Measurements from ENCODE around the gene ATG9A. TPM values are rescaled to one million over a fixed set of nuclear protein-coding genes. Genes with fewer than 3 reads are reported as not detected.

The ATG9A gene
- total RNA-seq, 2 donors from 2014 or later = 78.8 to 80.3 TPM

GRCh38 chr2:219175486-219175885 lies 54.0 kb downstream of the ATG9A start:
- Histone ChIP-seq H3K27ac (peak overlapping the region; percentile 98 to 99), H3K4me3 (peak overlapping the region in 1 of 2 donors; percentile 99), H3K4me1 (peaks cover 0 to 47% of the 10 kb centered on the region in 2 donors), H3K9me3 (no peaks in the 10 kb centered on the region), H3K36me3 (peaks cover 35% of the 10 kb centered on the region), H3K27me3 (no peaks in the 10 kb centered on the region)
- DNase-seq (ENCODE audit: low spot score) = no peak
- no peak for TF ChIP-seq CTCF (IDR thresholded peaks at IDR 0.05)

- H3K27me3 ChIP-seq = no peaks in the 10 kb centered on the region
- no peaks in the 10 kb centered on the region for H3K9me3 ChIP-seq
- no peak for DNase-seq (ENCODE audit: low spot score)
- no peak overlapping the region for H3K4me3 ChIP-seq
- TF ChIP-seq CTCF (IDR thresholded peaks at IDR 0.05) = no peak
- H3K4me1 ChIP-seq = peaks cover 0 to 43% of the 10 kb centered on the region in 2 donors
- H3K36me3 ChIP-seq = peaks cover 28% of the 10 kb centered on the region
- no peak overlapping the region for H3K27ac ChIP-seq
Observed at GRCh38 chr2:219174801-219175200, 54.6 kb downstream of the ATG9A start.

GRCh38 chr2:219174146-219174545 lies 55.3 kb downstream of the ATG9A start:
- no peak overlapping the region for H3K27ac ChIP-seq
- H3K9me3 ChIP-seq = no peaks in the 10 kb centered on the region
- TF ChIP-seq CTCF (IDR thresholded peaks at IDR 0.05) = no peak
- DNase-seq (ENCODE audit: low spot score) = no peak
- H3K36me3 ChIP-seq = peaks cover 28% of the 10 kb centered on the region
- no peak overlapping the region for H3K4me3 ChIP-seq
- no peaks in the 10 kb centered on the region for H3K27me3 ChIP-seq
- H3K4me1 ChIP-seq = peaks cover 0 to 36% of the 10 kb centered on the region in 2 donors

- TF ChIP-seq CTCF (IDR thresholded peaks at IDR 0.05) = no peak
- no peak overlapping the region for H3K27ac ChIP-seq
- H3K4me3 ChIP-seq = no peak overlapping the region
- H3K4me1 ChIP-seq = peaks cover 0 to 29% of the 10 kb centered on the region in 2 donors
- no peaks in the 10 kb centered on the region for H3K27me3 ChIP-seq
- DNase-seq (ENCODE audit: low spot score) = no peak
- no peaks in the 10 kb centered on the region for H3K9me3 ChIP-seq
- H3K36me3 ChIP-seq = peaks cover 28% of the 10 kb centered on the region
Observed at GRCh38 chr2:219173176-219173575, 56.3 kb downstream of the ATG9A start.

- TF ChIP-seq CTCF (IDR thresholded peaks at IDR 0.05) = no peak
- Histone ChIP-seq H3K9me3 (no peaks in the 10 kb centered on the region), H3K27me3 (no peaks in the 10 kb centered on the region), H3K4me1 (peaks cover 0 to 29% of the 10 kb centered on the region in 2 donors), H3K27ac (peak overlapping the region in 1 of 2 donors; percentile 68), H3K36me3 (peaks cover 28% of the 10 kb centered on the region), H3K4me3 (no peak overlapping the region)
- no peak for DNase-seq (ENCODE audit: low spot score)
Observed at GRCh38 chr2:219172231-219173154, 56.9 kb downstream of the ATG9A start.

Measured in right atrium auricular region (tissue), 2 donors.